ENCODE results near the gene PSMF1.

PSMF1 gene, protein sequence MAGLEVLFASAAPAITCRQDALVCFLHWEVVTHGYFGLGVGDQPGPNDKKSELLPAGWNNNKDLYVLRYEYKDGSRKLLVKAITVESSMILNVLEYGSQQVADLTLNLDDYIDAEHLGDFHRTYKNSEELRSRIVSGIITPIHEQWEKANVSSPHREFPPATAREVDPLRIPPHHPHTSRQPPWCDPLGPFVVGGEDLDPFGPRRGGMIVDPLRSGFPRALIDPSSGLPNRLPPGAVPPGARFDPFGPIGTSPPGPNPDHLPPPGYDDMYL

GRCh38 chr20:1118336-1119127 is at the start of gene PSMF1:
TSS of gene PSMF1 (plus strand) at chr20:1118602. CDS start at chr20:1118774, 172 bp downstream.
- DNase-seq: peak; percentile 53

DNA sequence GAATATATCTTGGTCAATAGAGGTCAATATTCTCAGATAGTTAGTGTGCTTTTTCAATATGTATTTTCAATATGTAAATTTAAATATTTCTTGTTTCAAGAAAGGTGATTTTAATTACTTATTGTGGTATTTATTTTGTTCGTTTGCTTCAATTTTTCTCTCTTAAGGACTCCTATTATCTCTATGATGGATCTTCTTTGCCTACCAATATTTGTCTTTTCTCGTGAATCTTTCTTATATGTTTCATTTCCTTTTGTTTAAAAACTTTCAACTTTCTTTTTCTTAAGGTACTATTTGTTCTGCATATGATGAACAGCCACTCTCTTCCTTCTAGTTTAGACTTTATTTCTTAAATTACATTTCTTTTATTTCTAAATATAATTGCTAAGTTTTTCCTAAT is 46.1 kb upstream of the PSMF1 start:
- no peak for DNase-seq

GRCh38 chr20:1075616-1076015 is 42.8 kb upstream of the PSMF1 start:
- no peak for DNase-seq

DNA sequence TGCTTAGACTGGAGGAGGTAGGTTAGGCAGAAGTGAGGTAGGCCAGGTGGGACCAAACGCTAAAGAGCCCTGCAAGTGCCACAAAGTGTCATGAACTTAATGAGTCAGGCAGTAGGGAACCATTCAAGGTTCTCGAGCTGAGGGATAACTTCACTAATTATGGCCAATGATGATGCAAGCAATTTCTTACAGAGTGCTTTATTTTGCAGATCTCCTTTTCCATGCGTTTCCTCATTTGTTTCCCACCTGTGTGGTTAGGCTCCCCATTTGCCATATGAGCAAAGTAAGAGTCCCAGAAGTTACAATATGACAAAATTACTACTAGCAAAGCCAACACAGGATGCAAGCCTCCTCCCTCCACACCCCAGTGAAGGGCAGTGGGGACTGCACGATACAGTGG is 36.5 kb upstream of the PSMF1 start:
- DNase-seq: no peak

DNA sequence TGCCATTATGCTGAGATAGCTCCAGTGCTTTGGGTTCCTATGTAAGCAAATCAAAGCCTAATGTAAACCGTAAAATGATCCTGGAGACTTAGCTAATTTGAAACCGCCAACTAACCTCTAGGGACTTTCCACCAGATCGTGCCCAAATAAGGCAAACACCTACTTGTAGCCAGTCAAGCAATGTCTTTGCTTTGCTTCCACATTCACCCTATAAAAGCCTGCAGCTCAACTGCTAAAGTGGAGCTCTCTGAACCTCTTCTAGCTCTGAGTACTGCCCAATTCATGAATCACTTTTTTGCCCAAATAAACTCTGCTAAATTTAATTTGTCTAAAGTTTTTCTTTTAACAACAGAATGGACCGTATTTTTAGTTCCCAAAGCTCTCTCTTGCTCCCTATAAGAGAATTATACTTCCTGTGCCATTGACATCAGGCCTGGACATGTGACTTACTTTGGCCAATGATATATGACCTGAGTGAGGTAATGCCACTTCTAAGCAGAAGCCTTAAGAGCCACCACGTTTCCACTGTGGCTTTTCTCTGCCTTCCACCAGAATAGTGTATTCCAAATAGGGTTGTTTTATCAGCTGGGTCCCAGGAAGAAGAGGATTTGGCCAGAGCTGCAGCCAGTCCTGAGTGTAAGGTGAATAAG is 34.8 kb upstream of the PSMF1 start:
- no peak for DNase-seq

DNA sequence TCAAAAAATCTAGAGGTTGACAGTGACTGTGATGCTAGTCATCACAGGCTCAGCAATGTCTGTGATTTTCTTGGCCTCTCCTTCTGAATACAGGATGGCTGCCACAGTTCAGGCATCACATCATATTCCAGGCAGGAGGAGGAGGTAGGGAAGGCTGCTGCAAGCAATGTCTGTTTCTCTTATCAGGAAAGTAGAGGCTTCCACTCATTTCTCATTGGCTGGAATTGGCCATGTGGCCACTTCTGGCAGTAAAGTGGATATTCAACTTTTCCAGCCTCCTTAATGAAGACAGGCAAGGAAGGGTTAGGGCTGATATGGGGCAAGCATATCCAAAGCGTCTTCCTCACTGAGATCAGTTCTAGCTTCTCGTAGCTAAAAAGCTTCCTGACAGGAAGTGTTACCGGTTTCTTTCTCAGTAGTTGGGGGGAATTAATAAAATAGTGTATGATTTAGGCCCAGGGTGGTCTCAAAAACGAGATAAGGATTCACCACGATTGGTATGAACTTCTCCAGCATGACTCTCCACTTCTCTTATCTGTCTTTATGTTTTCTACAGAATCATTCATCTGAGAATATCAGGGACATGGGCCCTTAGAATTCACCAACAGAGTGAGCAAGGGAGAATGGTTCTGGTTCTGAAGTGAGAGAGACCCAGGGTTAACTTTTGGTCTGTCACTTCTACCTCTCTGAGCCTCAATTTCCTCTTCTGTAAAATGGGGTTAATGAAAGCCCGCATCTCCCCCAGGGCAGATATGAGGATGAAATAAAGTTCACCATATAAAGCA is 32.7 kb upstream of the PSMF1 start:
- DNase-seq: no peak

DNA sequence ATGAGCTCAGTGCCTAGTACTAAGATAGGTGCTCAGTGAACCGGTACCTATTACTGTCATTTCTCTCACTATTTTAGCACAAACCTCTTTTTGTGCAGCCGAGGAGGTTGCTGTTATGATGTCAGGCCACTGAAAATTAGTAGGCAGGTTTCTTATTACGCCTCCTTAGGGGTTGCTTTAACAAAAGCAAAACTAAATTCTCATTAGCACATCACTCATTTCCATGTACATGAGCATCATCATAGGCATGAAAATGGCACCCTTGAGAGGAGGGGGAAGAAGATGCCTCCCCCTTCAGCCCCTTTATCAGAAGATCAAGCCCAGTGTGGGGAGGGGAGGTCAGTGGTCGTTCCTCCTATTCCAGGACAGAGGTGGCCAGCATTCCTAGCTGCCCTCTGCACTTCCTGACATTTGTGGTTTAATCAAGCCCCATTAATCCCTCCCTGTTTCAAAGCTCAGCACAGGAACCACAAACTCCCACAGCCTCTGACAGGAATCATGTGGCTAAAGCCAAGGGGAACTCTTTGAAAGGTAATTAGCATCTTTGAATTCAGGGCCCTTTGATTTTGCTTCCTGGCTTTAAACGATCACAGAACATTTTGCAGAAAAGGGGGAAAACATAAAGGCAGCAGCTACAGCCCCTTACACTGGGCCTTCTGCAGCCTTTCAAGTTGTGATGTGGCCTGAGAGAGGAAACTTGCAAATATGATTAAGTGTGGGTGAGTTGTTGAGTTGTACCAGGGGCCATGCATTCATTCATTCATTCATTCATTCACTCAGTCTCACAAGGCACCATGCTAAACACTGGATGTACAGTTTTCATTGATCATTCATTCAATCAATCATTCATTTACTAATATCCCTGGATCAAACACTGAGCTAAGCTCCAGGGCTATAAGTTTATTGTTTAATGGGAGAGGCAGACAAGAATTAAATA is 31.9 kb upstream of the PSMF1 start:
- no peak for DNase-seq

DNA sequence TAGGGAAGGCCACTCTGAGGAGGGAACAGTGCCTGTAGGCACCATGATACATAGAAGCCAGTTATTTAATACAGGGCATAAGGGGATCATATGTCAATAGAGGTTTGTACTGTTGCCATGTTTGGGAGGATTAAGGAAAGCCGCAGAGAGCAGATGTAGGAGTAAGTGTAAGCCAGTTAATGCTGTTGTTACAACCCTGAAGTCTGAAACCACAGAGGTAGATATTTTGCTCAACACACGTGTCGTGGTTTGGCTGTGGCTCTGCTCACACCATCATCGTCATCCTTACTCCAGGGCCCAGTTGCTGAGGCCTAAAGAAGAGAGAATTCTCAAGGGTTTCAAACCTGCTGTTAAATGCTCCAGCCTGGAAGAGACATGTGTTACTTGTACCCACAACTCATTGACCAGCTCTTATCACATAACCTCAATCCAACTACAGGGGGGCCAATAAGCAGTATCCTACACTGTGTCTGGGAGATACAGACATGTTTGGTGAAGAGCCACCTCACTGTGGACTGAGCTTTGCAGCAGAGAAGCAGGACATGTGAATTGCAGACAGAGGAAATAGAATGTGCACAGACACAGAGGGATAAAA is 31.0 kb upstream of the PSMF1 start:
- DNase-seq: no peak

- no peak for DNase-seq
These were observed 23.7 kb upstream of the PSMF1 start for GRCh38 chr20:1094751-1095150.

DNA sequence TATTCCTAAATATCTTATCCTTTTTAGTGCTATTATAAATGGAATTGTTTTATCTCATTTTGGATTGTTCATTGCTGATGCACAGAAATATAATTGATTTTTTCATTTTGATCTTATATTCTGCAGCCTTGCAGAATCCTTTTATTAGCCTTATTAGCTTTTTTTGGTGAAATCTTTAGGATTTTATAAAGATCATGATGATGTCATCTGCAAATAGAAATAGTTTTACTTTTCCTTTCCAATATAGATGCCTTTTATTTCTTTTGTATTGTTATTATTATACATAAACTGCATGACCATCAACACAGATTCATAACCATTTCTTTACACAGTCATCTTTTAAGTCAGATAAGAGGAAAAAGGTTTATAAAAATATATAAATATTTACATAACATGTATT is 16.9 kb upstream of the PSMF1 start:
- DNase-seq: no peak

- no peak for DNase-seq
These were observed 16.4 kb upstream of the PSMF1 start for GRCh38 chr20:1102016-1102415.

- DNase-seq: no peak
These were observed 14.7 kb upstream of the PSMF1 start for GRCh38 chr20:1103751-1104150.

- no peak for DNase-seq
These were observed 12.7 kb upstream of the PSMF1 start for GRCh38 chr20:1105599-1106194.

DNA sequence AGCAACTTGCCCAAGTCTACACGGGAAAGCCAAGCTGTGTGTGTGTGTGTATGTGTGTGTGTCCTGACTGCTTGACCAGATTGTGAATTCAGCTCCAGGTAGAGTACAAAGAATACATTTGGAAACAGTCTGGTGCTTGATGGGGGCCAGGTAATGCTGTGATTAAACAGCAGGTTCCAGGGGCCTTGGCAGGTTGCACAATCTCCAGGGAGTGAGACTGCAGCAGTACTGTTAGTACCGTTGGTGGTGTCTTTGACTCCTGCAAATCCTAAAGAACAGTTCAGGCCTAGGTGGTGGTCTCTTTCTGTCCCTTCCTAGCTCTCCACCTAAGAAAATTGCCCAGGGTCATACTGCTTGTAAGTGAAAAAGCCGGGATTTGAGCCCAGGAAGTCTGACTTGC is 11.2 kb upstream of the PSMF1 start:
- DNase-seq: no peak

DNA sequence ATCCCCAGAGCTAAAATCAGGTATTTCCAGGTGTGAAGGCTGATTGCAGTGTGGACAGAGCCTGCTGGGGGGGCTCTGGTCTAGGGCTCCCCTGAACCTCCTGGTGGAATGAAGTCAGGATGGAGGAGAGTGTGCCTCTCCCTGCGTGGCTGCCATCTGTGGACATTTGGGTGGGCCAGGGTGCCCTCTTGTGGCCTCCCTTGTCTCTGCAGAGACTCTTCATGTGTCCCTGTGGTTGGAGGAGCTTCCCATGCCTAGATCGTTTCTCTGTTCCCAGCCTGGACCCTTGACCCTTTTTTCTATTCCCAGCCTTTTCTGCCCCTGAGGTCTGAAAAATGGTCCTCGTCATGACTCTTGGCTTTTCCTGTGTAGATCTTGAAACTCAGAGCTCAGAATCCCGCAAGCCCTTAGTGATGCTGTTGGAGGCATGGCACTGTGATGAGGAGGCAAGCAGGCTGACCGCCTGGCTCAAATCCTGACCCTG is 9.9 kb upstream of the PSMF1 start:
- no peak for DNase-seq

GRCh38 chr20:1112908-1113307 is 5.5 kb upstream of the PSMF1 start:
- DNase-seq: no peak

- DNase-seq: no peak
These were observed 432 bp upstream of the PSMF1 start for GRCh38 chr20:1118004-1118335.

GRCh38 chr20:1119128-1119505 is 715 bp downstream of the PSMF1 start:
- no peak for DNase-seq

DNA sequence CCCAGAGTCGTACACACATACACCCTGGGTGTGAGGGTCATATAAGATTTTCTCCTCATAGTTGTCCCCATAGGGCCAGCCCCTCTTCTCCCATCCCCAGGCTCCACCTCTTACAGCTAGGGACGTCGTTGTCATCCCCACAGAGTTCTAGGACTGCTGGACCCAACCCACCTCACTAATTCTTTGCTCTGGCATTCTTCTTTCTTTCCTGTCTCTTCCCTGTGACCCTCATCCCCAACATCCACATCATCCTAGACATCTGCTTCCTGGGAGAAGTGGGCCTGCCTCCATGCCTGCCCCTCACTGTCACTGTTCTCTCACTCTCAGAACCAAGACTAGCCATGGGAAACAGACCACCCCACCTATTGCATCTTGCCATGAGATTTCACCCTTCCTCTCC is 1.1 kb downstream of the PSMF1 start:
- no peak for DNase-seq

DNA sequence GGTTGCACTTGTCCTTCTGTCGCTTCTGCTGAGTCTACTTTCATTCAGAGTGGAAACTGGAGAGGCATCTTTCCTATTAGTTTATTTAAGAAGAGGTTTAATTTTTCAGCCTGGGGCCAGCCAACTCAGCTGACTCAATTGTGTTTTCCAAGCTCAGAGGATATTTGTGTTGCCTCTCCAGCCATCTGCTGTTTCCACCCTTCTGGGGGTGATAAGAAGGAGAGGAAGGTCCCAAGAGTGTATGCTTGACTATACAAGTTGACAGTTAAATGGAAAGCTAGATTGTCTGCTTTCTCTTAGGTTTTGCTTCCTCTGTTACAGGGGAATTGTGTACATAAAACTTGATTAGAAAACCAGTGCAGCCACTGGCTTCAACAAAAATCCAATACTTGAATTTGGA is 3.0 kb downstream of the PSMF1 start:
- no peak for DNase-seq
